PC-3 (cell line): ENCODE results near the gene ACYP2. TPM values are rescaled to one million over a fixed set of nuclear protein-coding genes. Genes with fewer than 3 reads are reported as not detected.

Source experiments
- ATAC-seq: fragments of 200-7000 bp; cut with Tn5 transposase; 2 replicates; pipeline ENCODE4 v1.9.1; 2020; ENCODE audit warnings: mild to moderate bottlenecking, moderate library complexity
- BruUV-seq: library from RNA; stranded (reverse); fragments of 400-500 nt; replicated peaks from 2 replicates; lab custom pipeline; 2021; lab: Mats Ljungman, UMichigan
- CTCF ChIA-PET: fragments of 300-600 bp; sonication (Branson Sonifier 250); formaldehyde crosslinking; loops from one replicate; lab custom pipeline; 2022; ENCODE audit warnings: antibody characterized with exemption; lab: Charles Lee
- POLR2A ChIA-PET: fragments of 300-600 bp; sonication (Branson Sonifier 250); formaldehyde crosslinking; loops from one replicate; lab custom pipeline; 2022; ENCODE audit warnings: antibody characterized with exemption; ENCODE audit not compliant: unreplicated experiment; lab: Charles Lee
- DNase-seq: peaks from one replicate; pipeline ENCODE4 v3.0.0-alpha.2; 2015
- H2AFZ ChIP-seq: fragments of 300-600 bp; sonication (generic); 2 replicates; pipeline ENCODE4 v1.6.0; 2016; ENCODE audit warnings: antibody characterized with exemption, low read length
- H3F3A ChIP-seq: fragments of 300-600 bp; sonication (generic); one replicate; pipeline ENCODE4 v1.6.0; 2017; ENCODE audit warnings: antibody characterized with exemption, low read length, control low read depth, mild to moderate bottlenecking; ENCODE audit not compliant: unreplicated experiment
- H3K27ac ChIP-seq: fragments of 300-600 bp; sonication (generic); 2 replicates; pipeline ENCODE4 v1.5.1; 2016; ENCODE audit warnings: mild to moderate bottlenecking, low read length
- H3K27me3 ChIP-seq: fragments of 300-600 bp; sonication (generic); 2 replicates; pipeline ENCODE4 v1.6.1; 2016; ENCODE audit warnings: low read length, mixed read lengths
- H3K36me3 ChIP-seq: fragments of 300-600 bp; sonication (generic); 2 replicates; pipeline ENCODE4 v1.6.1; 2016; ENCODE audit warnings: low read depth, mixed run types, low read length, mixed read lengths
- H3K4me1 ChIP-seq: fragments of 300-600 bp; sonication (generic); 2 replicates; pipeline ENCODE4 v1.5.1; 2016; ENCODE audit warnings: low read length; ENCODE audit not compliant: insufficient read depth
- H3K4me2 ChIP-seq: fragments of 300-600 bp; sonication (generic); 2 replicates; pipeline ENCODE4 v1.6.0; 2016; ENCODE audit warnings: low read length
- H3K4me3 ChIP-seq: fragments of 300-600 bp; sonication (generic); 2 replicates; pipeline ENCODE4 v1.5.1; 2016; ENCODE audit warnings: mild to moderate bottlenecking, low read length, mixed read lengths
- H3K79me2 ChIP-seq: fragments of 300-600 bp; sonication (generic); 2 replicates; pipeline ENCODE4 v1.6.1; 2017; ENCODE audit warnings: low read length, mixed read lengths
- H3K9ac ChIP-seq: fragments of 300-600 bp; sonication (generic); 2 replicates; pipeline ENCODE4 v1.6.0; 2016; ENCODE audit warnings: mild to moderate bottlenecking, low read length
- H3K9me2 ChIP-seq: fragments of 300-600 bp; sonication (generic); replicated peaks from 2 replicates; pipeline ENCODE4 v1.6.1; 2016; ENCODE audit warnings: mixed run types, low read length, mixed read lengths
- H3K9me3 ChIP-seq: fragments of 300-600 bp; sonication (generic); 2 replicates; pipeline ENCODE4 v1.6.1; 2016; ENCODE audit warnings: low read length, mixed read lengths
- H4K20me1 ChIP-seq: fragments of 300-600 bp; sonication (generic); 2 replicates; pipeline ENCODE4 v1.6.1; 2016; ENCODE audit warnings: low read length, mixed read lengths
- CTCF ChIP-seq: fragments of 300-600 bp; sonication (generic); conservative IDR thresholded peaks from 2 replicates; pipeline ENCODE4 v1.5.1; 2017; ENCODE audit warnings: antibody characterized with exemption, low read depth, mild to moderate bottlenecking, low read length
- EZH2 ChIP-seq: fragments of 300-600 bp; sonication (generic); IDR thresholded peaks from one replicate; pipeline ENCODE4 v1.6.1; 2017; ENCODE audit warnings: antibody characterized with exemption, mild to moderate bottlenecking, low read length; ENCODE audit not compliant: unreplicated experiment
- EZH2phosphoT487 ChIP-seq: fragments of 300-600 bp; sonication (generic); IDR thresholded peaks from 2 replicates; pipeline ENCODE4 v1.6.1; 2018; ENCODE audit warnings: mild to moderate bottlenecking, antibody characterized with exemption, low read length, borderline replicate concordance
- intact Hi-C: fragments of 100-400 bp; cut with micrococcal nuclease; formaldehyde crosslinking; loops from 2 replicates; pipeline ENCODE4 v1.9.0; 2023
- total RNA-seq: library from RNA; depleted of rRNA; stranded (reverse); fragments of >200 nt; gene quantifications from 2 replicates; pipeline ENCODE4 v1.2.3, GENCODE V29; 2014

The ACYP2 gene
- total RNA-seq, 1 experiment from 2014 or later: 8.3 TPM

GRCh38 chr2:54267577-54267976, 152.2 kb downstream of the ACYP2 start:
- no peak for ATAC-seq
- no peak overlapping the region for H3K27ac ChIP-seq
- no peaks in the 10 kb centered on the region for H3K27me3 ChIP-seq
- H3K9me2 ChIP-seq: no peaks in the 10 kb centered on the region
- no peak overlapping the region for H3K4me2 ChIP-seq
- H3K9me3 ChIP-seq: no peaks in the 10 kb centered on the region
- H3K9ac ChIP-seq: no peak overlapping the region
- TF ChIP-seq EZH2: no peak
- TF ChIP-seq CTCF: no peak
- TF ChIP-seq EZH2phosphoT487: no peak
- H4K20me1 ChIP-seq: no peaks in the 10 kb centered on the region
- ChIA-PET POLR2A (no interaction called here), CTCF (no interaction called here)
- intact Hi-C loops: no loop called here
- DNase-seq: no peak
- H3K36me3 ChIP-seq: no peaks in the 10 kb centered on the region
- no peaks in the 10 kb centered on the region for H3F3A ChIP-seq
- BruUV-seq: no TSS peak
- H3K4me1 ChIP-seq: no peaks in the 10 kb centered on the region
- H3K79me2 ChIP-seq: no peaks in the 10 kb centered on the region
- no peak overlapping the region for H3K4me3 ChIP-seq
- H2AFZ ChIP-seq: no peak overlapping the region

- DNase-seq (no peak), ATAC-seq (no peak)
- Histone ChIP-seq H3K9ac (no peak overlapping the region), H3F3A (no peaks in the 10 kb centered on the region), H3K27ac (no peak overlapping the region), H3K4me1 (no peaks in the 10 kb centered on the region), H3K79me2 (no peaks in the 10 kb centered on the region), H3K4me3 (no peak overlapping the region), H3K9me3 (no peaks in the 10 kb centered on the region), H2AFZ (no peak overlapping the region), H4K20me1 (no peaks in the 10 kb centered on the region), H3K36me3 (no peaks in the 10 kb centered on the region), H3K9me2 (no peaks in the 10 kb centered on the region), H3K27me3 (no peaks in the 10 kb centered on the region), H3K4me2 (no peak overlapping the region)
- POLR2A ChIA-PET: no interaction called here
- BruUV-seq: no TSS peak
- TF ChIP-seq CTCF (no peak), EZH2 (no peak), EZH2phosphoT487 (no peak)
- CTCF ChIA-PET: no interaction called here
- intact Hi-C loops: no loop called here
Measured at GRCh38 chr2:54271189-54271588, 155.8 kb downstream of the ACYP2 start.

GRCh38 chr2:54271843-54272627, 156.6 kb downstream of the ACYP2 start:
- Histone ChIP-seq H3K27ac (no peak overlapping the region), H3K9ac (no peak overlapping the region), H2AFZ (no peak overlapping the region), H3F3A (no peaks in the 10 kb centered on the region), H4K20me1 (no peaks in the 10 kb centered on the region), H3K4me3 (no peak overlapping the region), H3K4me2 (no peak overlapping the region), H3K36me3 (no peaks in the 10 kb centered on the region), H3K9me3 (no peaks in the 10 kb centered on the region), H3K4me1 (no peaks in the 10 kb centered on the region), H3K9me2 (no peaks in the 10 kb centered on the region), H3K27me3 (no peaks in the 10 kb centered on the region), H3K79me2 (no peaks in the 10 kb centered on the region)
- intact Hi-C loops: no loop called here
- CTCF ChIA-PET: no interaction called here
- DNase-seq (no peak), ATAC-seq (no peak)
- BruUV-seq: no TSS peak
- POLR2A ChIA-PET: no interaction called here
- TF ChIP-seq EZH2phosphoT487: no peak
- no peak for TF ChIP-seq EZH2
- no peak for TF ChIP-seq CTCF
